ENCODE data around the gene GPATCH4. TPM values are rescaled to one million over a fixed set of nuclear protein-coding genes. Genes with fewer than 3 reads are reported as not detected.

The GPATCH4 gene
- total RNA-seq, 1 experiment from 2014 or later, result 53.5 TPM

GRCh38 chr1:156583821-156584622 is 17.3 kb downstream of the GPATCH4 start:
- DNase-seq, result peak; percentile 75 to 78
- Histone ChIP-seq H3K9me3 (no peaks in the 10 kb centered on the region), H3K36me3 (ENCODE audit: control insufficient read depth, insufficient read depth, low read length) (no peaks in the 10 kb centered on the region), H3K27me3 (replicated peaks; ENCODE audit: control insufficient read depth, insufficient read depth, low read length) (no peaks in the 10 kb centered on the region), H3K4me3 (ENCODE audit: low read depth, low read length) (no peak overlapping the region), H3K4me1 (no peaks in the 10 kb centered on the region)
- TF ChIP-seq CTCF (IDR thresholded peaks at IDR 0.05; ENCODE audit: insufficient read depth in 1 of 2, low read depth in 1 of 2, low read length in 1 of 2, severe bottlenecking in 1 of 2, unreplicated experiment in 1 of 2), result peak; percentile 83 to 89
- intact Hi-C loops (cut with micrococcal nuclease; ENCODE audit: unreplicated experiment), result loop anchor here (1.0 to 5.0 kb wide), 2 partner anchors 24 to 127 kb away; no protein-coding TSS in a partner anchor
- ChIA-PET POLR2A (no interaction called here), CTCF (interaction anchor here (1.0 kb wide), 1 partner anchor 25 kb away, joined by 4 read pairs; no protein-coding TSS in a partner anchor)
- Mint-ChIP-seq H3K9me3 (ENCODE audit: unreplicated experiment) (no peaks in the 10 kb centered on the region), H3K36me3 (ENCODE audit: insufficient read depth, unreplicated experiment) (no peaks in the 10 kb centered on the region), H3K4me3 (ENCODE audit: unreplicated experiment) (no peak overlapping the region), H3K27me3 (ENCODE audit: insufficient read depth, unreplicated experiment) (no peaks in the 10 kb centered on the region), H3K27ac (ENCODE audit: unreplicated experiment) (no peak overlapping the region), H3K4me1 (ENCODE audit: low read depth, unreplicated experiment) (no peaks in the 10 kb centered on the region)
- BruUV-seq (replicated peaks), result no TSS peak

GRCh38 chr1:156582388-156583017 is 18.8 kb downstream of the GPATCH4 start:
- Mint-ChIP-seq H3K36me3 (ENCODE audit: insufficient read depth, unreplicated experiment) (no peaks in the 10 kb centered on the region), H3K9me3 (ENCODE audit: unreplicated experiment) (no peaks in the 10 kb centered on the region), H3K27me3 (ENCODE audit: insufficient read depth, unreplicated experiment) (no peaks in the 10 kb centered on the region), H3K4me3 (ENCODE audit: unreplicated experiment) (no peak overlapping the region), H3K4me1 (ENCODE audit: low read depth, unreplicated experiment) (no peaks in the 10 kb centered on the region), H3K27ac (ENCODE audit: unreplicated experiment) (no peak overlapping the region)
- Histone ChIP-seq H3K4me3 (ENCODE audit: low read depth, low read length) (no peak overlapping the region), H3K36me3 (ENCODE audit: control insufficient read depth, insufficient read depth, low read length) (no peaks in the 10 kb centered on the region), H3K27me3 (replicated peaks; ENCODE audit: control insufficient read depth, insufficient read depth, low read length) (no peaks in the 10 kb centered on the region), H3K9me3 (no peaks in the 10 kb centered on the region), H3K4me1 (no peaks in the 10 kb centered on the region)
- BruUV-seq (replicated peaks), result no TSS peak
- intact Hi-C loops (cut with micrococcal nuclease; ENCODE audit: unreplicated experiment), result loop anchor here (5.0 kb wide), 1 partner anchor 125 kb away; no protein-coding TSS in a partner anchor
- DNase-seq, result peak in 1 of 2 experiments; percentile 13
- ChIA-PET POLR2A (no interaction called here), CTCF (interaction anchor here (0.7 kb wide), 1 partner anchor 27 kb away, joined by 3 read pairs; no protein-coding TSS in a partner anchor)
- TF ChIP-seq CTCF (IDR thresholded peaks at IDR 0.05; ENCODE audit: insufficient read depth in 1 of 2, low read depth in 1 of 2, low read length in 1 of 2, severe bottlenecking in 1 of 2, unreplicated experiment in 1 of 2), result no peak

- no TSS peak for BruUV-seq (replicated peaks)
Measured at GRCh38 chr1:156581661-156582387, 19.5 kb downstream of the GPATCH4 start.

More at GRCh38 chr1:156581661-156582387, 19.5 kb downstream of the GPATCH4 start:
- Mint-ChIP-seq H3K4me1 (ENCODE audit: low read depth, unreplicated experiment) (no peaks in the 10 kb centered on the region), H3K4me3 (ENCODE audit: unreplicated experiment) (no peak overlapping the region), H3K9me3 (ENCODE audit: unreplicated experiment) (no peaks in the 10 kb centered on the region), H3K36me3 (ENCODE audit: insufficient read depth, unreplicated experiment) (no peaks in the 10 kb centered on the region), H3K27me3 (ENCODE audit: insufficient read depth, unreplicated experiment) (no peaks in the 10 kb centered on the region), H3K27ac (ENCODE audit: unreplicated experiment) (no peak overlapping the region)
- no peak overlapping the region for H3K4me3 ChIP-seq (ENCODE audit: low read depth, low read length)
- TF ChIP-seq CTCF (IDR thresholded peaks at IDR 0.05; ENCODE audit: insufficient read depth in 1 of 2, low read depth in 1 of 2, low read length in 1 of 2, severe bottlenecking in 1 of 2, unreplicated experiment in 1 of 2), result no peak
- ChIA-PET POLR2A (no interaction called here), CTCF (interaction anchor here (0.7 to 1.0 kb wide), 3 partner anchors 23 to 42 kb away, joined by 3 to 4 read pairs (median 3); no protein-coding TSS in a partner anchor)
- intact Hi-C loops (cut with micrococcal nuclease; ENCODE audit: unreplicated experiment), result loop anchor here (5.0 kb wide), 1 partner anchor 125 kb away; no protein-coding TSS in a partner anchor
- peak in 1 of 2 experiments; percentile 19 for DNase-seq
- no peaks in the 10 kb centered on the region for H3K9me3 ChIP-seq
- H3K27me3 ChIP-seq (replicated peaks; ENCODE audit: control insufficient read depth, insufficient read depth, low read length), result no peaks in the 10 kb centered on the region
- H3K4me1 ChIP-seq, result no peaks in the 10 kb centered on the region
- no peaks in the 10 kb centered on the region for H3K36me3 ChIP-seq (ENCODE audit: control insufficient read depth, insufficient read depth, low read length)

All from Caco-2 (cell line).